ENCODE measurements around the gene NLRC4.
"Not testable (repeated sequence)": the region's sequence is repeated elsewhere in the genome, so short reads cannot be mapped to it uniquely, and the experiment has no call there.

NLRC4 gene

DNA sequence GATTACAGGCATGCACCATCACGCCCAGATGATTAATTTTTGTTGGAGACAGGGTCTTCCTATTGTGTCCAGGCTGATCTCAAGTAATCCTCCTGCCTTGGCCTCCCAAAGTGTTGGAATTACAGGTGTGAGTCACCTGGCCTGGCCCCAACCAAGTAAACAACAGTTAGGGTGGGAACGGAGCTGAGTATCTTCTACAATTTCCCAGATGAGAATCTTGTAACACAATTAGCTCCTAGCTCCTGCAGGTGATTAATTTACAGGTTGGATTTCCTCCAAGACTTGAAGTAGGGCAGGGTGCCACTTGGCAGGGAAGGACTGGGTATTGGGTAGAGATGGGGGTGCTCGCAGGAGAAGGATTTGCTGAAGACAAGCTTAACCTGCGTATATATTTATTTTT is 17.8 kb downstream of the NLRC4 start:
- DNase-seq = no peak

DNA sequence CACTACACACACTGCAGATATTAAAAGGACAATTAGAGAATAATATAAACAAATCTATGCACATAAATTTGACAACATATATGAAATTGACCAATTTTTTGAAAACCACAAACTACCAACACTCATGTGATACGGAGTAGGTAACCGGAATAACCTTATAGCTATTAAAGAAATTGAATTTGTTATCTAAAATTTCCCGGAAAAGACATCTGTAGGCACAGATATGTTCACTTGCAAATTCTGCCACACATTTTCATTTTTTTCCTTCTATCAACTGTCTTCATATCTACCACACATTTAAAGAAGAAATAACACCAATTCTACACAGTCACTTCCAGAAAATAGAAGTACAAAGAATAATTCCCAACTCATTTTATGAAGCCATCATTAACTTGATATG is 22.4 kb downstream of the NLRC4 start:
- DNase-seq = no peak

DNA sequence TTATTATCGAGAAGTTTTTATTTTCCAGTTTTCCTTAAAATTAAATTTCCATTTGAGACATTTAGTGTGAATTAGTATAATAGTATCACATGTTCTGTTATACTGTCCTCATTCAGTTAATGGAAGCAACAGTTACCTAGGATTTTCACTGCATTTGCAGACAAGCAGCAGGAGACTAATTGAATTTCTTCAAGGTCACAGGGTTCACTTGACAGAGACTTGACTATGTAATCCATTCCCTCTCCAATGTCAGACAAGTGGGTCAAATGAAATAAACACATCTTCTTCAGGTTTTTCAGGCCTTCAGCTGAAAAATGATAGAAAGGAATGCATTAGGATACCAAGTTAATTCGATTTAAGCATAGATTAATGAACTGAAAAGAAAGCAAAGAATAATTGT is 26.7 kb downstream of the NLRC4 start:
- no peak for DNase-seq

DNA sequence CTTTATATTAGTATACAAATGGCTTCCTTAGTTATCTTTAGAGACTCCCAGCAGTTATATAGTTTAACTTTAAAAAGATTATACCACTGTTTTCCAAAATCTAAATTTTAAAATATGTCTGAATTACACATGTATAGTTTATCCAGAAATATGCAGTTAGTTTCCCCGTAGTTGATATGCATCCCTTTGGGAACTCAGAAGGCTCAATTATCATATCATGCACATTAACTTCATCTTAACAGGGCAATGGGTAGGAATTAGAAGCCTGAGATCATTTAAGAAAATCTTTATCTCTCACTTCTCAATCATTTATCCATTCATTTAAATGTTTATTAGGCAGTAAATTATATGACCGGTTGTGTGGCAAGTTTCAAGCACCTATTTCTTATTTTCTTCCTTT is 27.2 kb downstream of the NLRC4 start:
- no peak for DNase-seq

- DNase-seq = no peak
Observed at GRCh38 chr2:32235315-32235714, 29.4 kb downstream of the NLRC4 start.

- DNase-seq = no peak
Observed at GRCh38 chr2:32231959-32232358, 32.7 kb downstream of the NLRC4 start.

GRCh38 chr2:32229635-32230034 is 35.1 kb downstream of the NLRC4 start:
- no peak for DNase-seq

DNA sequence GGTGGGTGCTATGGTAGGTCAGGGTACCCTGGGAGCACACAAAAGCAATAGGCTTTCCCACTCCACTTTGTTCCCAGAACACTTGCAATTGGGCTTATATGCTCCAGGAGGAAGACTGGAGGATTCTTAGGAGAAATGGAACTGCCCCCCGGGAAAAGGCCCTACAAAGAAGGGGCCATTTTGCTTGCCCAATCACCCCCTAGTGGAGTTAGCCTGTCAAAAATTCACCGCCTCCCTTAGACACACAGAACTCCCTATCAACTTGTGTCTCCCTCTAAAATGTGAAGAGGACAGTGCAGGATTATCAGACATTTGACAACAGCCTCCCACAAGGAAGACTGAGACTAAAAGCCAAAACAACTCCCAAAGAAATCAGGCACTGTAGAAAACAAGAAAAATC is 36.5 kb downstream of the NLRC4 start:
- no peak for DNase-seq

- no peak for DNase-seq
Observed at GRCh38 chr2:32227492-32227891, 37.2 kb downstream of the NLRC4 start.

- no peak for DNase-seq
Observed at GRCh38 chr2:32222966-32223365, 41.7 kb downstream of the NLRC4 start.

DNA sequence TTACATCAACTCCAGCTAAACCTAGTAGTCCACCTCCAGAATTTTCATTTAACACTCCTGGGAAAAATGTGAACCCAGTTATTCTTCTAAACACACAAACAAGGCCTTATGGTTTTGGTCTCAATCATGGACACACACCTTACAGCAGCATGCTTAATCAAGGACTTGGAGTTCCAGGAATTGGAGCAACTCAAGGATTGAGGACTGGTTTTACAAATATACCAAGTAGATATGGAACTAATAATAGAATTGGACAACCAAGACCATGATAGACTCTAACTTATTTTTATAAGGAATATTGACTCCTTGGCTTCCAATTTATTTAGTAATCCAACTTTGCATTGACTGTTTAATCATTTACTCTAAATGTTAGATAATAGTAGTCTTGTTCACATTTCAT is 44.2 kb downstream of the NLRC4 start:
- no peak for DNase-seq

DNA sequence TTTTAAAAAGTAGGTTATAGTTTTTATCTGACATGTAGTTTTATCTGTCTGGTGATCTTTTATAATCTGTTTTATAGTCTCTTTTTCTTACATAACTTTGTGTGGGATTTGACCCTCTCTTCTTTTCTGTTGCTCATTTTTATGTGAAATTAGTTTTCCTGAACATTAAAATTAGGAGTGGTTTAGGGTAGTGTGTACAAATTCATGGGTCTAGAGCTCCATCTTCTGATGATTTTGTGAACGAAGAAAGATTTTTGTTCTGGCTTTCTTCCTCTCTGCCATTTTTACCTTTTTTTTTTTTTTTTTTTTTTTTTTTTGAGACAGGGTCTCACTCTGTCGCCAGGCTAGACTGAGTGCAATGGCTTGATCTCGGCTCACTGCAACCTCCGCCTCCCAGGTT is 52.4 kb downstream of the NLRC4 start:
- no peak for DNase-seq

DNA sequence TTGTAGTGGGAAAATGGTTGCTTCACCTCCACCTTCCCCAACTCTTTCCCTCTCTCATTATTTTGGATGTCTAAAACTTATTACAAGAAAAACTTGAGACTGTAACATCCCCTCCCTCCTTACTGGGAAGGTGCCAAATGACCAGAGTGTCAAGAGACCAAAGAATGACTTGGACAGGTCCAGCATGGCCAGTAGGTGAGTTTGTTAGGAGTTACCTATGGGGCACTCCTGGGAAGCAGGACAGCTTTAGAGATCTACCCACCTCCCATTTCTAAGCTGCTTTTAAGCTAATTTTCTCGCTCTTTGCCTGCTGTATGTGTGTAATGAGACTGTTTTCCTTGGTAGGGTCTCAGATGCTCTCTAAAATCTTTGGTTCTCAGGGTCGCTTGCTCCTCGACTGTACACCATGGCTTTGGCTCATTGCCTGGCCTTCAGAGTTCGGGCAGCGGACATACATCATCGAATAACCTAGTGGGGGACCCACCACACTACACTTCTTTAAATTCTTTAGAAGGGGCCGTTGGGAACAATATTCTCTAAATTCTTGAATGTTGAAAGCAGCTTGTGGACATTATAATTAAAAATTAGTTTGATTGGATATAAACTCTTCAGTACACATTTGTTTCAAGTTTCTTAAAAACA is 53.8 kb downstream of the NLRC4 start:
- no peak for DNase-seq

GRCh38 chr2:32203428-32203827 is 61.3 kb downstream of the NLRC4 start:
- not testable (repeated sequence) for DNase-seq

DNA sequence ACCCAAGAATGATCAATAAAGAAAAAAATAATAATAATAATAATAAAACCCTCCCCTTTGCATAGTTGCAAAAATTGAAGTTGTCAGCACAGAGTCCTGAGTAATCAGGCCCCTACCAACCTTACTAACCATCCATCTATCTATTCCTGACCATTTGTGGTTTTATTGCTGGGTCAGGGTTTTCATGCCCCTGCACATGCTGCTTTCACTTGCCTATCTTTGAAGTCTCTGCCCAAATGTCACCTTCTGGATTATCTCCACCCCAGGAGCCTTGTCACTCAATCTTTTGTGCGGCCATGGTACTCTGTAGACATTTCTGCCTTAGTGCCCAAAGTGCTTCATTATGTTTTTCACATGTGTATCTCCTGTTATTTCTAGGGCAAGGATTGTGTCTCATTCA is 63.9 kb downstream of the NLRC4 start:
- no peak for DNase-seq

DNA sequence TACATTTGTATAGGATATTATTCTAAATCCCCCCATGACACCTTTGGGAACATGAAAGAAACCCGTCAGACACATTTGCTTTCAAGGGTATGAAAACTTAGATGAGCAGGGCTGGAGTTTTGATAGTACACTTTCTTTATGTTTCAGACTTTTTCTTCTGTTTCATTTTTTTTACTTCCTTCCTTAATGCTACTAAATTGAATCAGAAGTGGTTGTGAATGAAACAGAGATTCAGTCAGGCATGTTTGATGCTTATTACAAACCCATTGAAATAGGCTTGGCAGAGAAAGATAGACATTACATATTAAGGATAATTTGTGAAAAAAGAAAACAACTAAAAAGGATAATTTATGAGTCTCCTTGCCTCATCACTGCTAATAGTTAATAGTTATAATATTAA is 72.3 kb downstream of the NLRC4 start:
- no peak for DNase-seq

- DNase-seq = no peak
Observed at GRCh38 chr2:32189011-32189410, 75.7 kb downstream of the NLRC4 start.

- DNase-seq = no peak
Observed at GRCh38 chr2:32182667-32183066, 82.0 kb downstream of the NLRC4 start.

Measured in CD4-positive, alpha-beta T cell treated with Interleukin-12 subunit alpha and Interleukin-12 subunit beta, for 1 hour (primary cell).